CD4-positive, alpha-beta T cell treated with Interleukin-4 for 4 hours (primary cell): ENCODE data around the gene PILRA.

Experiments used
- DNase-seq: peaks from one replicate; pipeline ENCODE4 v3.0.0-alpha.2; 2020

Gene PILRA

GRCh38 chr7:100413889-100414288 lies 40.6 kb downstream of the PILRA start:
- DNase-seq: no peak

DNA sequence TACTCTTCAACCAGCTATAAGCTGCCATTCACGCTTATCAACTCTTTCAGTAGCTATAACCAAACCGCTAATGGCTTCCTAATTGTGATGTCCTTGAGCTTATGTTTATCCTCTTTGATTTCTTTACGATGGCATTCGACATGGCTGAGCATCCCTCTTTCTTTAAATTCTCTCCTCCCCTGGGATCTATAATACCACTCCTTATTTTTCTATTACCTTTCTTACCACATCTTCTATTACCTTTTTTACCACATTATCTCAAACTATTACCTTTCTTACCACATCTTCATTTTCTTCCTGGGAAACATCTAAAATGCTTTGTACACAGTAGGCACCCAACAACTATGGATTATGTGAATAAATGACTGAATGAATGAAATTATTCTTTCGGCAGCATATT lies 42.2 kb downstream of the PILRA start:
- no peak for DNase-seq

GRCh38 chr7:100418930-100419659 lies 45.8 kb downstream of the PILRA start:
- DNase-seq: no peak

DNA sequence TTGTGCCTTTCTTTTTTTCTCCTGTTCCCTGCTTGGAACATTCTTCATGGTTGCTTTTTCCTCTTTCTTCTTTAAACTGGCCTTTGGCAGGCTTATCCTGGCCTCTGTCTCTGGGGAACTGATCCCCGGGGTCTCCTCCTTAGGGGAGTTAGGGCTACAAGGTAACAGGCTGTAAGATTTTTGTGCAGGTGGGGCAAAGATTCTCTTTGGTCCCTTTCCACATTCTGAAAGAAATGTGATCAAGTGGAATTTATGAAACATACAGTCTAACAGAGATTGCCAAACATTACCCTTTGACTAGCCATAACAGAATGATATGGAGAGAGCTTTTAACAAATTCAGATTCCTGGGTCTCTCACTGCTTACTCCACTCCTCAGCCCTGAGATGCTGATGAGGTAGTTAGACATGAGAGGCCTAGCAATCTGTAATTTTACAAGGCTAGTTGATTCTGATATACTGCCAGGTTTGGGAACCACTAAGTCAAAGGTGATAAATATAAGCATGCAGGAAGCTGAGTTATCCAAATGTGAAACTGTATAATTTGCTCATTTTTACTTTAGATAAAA lies 46.5 kb downstream of the PILRA start:
- no peak for DNase-seq

- no peak for DNase-seq
Measured at GRCh38 chr7:100423315-100423714, 50.0 kb downstream of the PILRA start.

DNA sequence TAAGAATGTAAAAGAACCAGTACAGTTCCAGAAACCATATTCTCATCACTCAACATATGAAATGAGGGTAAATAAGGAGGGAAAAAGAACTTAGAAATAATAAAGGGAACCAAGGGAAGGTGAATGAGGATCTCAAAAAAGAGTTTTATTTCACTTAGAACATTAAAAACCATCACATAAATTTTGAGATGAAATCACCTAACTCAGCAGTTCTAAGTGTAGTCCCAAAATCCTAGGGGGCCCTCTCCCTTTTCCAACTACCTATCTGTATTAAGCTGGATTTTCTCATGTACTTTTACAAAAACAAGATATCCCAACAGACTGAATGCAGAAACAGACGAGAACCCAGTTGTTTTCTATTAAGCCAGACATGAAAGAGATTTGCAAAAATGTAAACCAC lies 52.1 kb downstream of the PILRA start:
- no peak for DNase-seq

DNA sequence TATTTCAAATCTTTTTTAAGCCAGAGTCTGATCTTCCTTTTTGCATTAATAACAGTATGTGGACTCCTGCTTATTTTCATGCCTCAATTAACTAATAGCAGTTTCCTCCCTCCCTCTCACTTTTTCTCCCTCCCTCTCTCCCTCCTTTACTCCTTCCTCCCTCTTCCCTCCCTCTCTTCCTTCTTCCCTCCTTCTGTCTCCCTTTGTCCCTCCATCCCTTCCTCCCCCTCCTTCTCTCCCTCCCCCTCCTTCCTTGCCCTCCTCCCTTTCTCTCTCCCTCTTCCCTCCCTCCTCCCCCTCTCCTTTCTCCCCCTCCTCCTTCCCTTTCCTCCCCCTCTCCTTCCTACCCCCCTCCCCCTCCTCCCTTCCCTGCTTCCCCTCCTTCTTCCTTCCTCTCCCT lies 53.2 kb downstream of the PILRA start:
- no peak for DNase-seq

DNA sequence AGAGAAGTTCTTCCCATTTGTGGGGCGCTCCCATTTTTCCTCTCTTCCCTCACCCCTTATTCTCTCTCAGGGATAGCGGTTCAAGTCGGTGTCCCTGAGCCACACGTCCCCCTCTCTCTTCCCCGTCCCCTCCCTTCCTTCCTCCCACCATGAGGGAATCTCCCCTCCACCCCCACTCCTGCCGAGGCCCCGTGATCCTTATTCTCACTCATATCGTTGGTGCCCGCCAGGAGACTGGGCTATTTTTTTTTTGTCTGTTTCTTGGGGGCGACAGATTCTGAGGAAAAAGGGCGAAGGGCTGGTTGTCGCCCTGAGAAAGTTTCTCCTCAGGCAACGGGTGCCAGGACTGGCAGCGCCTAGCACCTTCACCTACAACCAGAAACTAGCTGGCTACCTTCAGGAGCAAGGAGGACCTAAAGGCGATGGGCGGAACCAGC lies 54.5 kb downstream of the PILRA start:
- DNase-seq: no peak

DNA sequence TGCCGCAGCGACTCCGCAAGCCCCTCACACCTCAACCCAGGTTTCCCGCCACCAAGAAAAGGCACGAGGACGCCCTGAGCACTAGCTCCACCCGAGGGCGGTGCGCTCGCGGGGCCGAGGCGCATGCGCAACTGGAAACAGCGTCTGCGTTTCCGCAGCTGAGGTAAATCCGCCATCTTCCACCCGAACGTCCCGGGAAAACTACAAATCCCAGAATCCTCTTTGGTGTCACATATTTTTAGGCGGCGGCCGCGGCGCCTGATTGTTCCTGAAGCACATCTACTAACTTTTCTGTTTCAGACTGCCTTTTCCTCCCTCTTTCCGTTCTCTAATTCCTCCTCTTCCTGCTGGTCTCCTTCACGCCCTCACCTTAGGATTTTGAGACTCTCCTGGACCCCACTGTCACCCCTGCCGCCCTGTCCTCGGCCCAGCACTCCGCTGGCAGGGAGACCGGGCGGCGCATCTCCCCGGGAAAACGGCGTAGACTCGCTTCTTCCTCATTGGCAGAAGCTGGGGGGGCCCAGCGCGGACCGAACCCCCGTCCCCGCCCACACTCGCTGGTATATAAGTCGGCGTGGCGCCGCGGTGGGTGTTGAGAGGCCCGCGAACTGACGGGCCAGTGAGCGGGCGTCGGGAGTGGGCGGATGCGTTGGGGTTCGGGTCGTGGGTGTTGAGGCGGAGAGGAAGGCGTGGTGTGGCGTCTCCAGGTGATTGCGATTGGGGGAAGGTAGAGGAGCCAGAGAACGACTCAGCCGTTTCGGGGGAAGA lies 55.1 kb downstream of the PILRA start, which contains the start of gene ZCWPW1:
Gene ZCWPW1 (minus strand): TSS at position 505 of the 768 bp plus-strand sequence. CDS start 8,054 bp downstream, outside the sequence.
- DNase-seq: peak; percentile 98

- DNase-seq: peak; percentile 100
Measured at GRCh38 chr7:100428967-100429636, 55.8 kb downstream of the PILRA start.

DNA sequence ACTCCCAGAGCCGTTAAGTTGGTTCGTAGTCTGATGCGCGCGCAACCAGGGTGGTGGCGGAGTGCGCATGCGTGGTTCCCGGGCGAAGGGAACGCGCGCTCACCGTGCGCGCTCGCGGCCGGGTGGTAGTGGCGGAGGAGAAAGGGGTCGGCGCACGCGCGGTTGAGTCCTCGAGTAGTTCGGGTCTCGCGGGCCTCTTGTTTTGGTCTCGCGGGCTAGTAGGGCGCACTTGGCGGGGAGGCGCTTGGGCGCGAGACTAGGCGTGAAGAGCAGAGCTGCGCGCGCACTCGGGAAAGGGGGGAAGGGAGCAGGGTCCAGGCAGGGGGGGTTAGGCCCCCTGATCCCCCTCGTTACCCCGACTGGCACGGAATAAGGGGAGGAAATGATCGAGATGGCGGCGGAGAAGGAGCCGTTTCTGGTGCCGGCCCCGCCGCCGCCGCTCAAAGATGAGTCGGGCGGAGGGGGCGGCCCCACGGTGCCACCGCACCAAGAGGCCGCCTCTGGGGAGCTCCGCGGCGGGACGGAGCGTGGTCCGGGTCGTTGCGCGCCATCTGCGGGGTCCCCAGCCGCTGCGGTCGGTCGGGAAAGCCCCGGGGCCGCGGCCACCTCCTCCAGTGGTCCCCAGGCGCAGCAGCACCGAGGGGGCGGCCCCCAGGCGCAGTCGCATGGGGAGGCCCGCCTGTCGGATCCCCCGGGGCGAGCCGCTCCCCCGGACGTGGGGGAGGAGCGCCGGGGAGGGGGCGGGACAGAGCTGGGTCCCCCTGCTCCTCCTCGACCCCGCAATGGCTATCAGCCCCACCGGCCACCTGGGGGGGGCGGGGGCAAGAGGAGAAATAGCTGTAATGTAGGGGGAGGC lies 56.6 kb downstream of the PILRA start, which contains the start of gene MEPCE:
Gene MEPCE (plus strand): TSS at position 195 of the 856 bp plus-strand sequence. CDS start 188 bp downstream, at position 383.
- peak; percentile 94 for DNase-seq

GRCh38 chr7:100430493-100431285 lies 57.4 kb downstream of the PILRA start:
- DNase-seq: peak; percentile 24

DNA sequence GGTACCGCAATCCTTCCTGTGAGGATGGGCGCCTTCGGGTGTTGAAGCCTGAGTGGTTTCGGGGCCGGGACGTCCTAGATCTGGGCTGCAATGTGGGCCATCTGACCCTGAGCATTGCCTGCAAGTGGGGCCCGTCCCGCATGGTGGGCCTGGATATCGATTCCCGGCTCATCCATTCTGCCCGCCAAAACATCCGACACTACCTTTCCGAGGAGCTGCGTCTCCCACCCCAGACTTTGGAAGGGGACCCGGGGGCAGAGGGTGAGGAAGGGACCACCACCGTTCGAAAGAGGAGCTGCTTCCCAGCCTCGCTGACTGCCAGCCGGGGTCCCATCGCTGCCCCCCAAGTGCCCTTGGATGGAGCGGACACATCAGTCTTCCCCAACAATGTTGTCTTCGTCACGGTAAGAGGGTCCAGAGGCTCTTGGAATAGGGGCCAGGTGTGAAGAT lies 58.0 kb downstream of the PILRA start:
- no peak for DNase-seq

DNA sequence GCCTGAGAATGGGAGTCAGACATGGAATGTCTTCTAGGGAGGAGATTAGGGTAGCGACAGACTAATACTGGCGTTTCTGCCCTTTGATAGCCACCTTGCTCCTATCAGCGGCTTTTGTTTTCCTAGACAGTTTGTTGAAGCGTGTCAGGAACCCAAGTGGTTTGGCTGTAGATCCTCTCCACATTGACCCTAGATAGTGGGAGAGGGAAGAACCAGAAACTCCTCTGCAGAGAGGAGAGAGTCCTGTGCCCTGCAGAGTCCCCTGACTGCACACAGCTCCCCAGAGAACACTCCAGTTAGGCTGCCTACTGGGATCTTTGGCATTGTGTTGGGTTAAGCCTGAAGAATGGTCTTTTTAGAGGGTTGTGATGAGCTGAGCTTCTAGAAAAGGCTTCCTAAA lies 58.8 kb downstream of the PILRA start:
- DNase-seq: no peak

GRCh38 chr7:100432621-100433275 lies 59.5 kb downstream of the PILRA start:
- DNase-seq: no peak

GRCh38 chr7:100433276-100433591 lies 59.9 kb downstream of the PILRA start:
- no peak for DNase-seq

DNA sequence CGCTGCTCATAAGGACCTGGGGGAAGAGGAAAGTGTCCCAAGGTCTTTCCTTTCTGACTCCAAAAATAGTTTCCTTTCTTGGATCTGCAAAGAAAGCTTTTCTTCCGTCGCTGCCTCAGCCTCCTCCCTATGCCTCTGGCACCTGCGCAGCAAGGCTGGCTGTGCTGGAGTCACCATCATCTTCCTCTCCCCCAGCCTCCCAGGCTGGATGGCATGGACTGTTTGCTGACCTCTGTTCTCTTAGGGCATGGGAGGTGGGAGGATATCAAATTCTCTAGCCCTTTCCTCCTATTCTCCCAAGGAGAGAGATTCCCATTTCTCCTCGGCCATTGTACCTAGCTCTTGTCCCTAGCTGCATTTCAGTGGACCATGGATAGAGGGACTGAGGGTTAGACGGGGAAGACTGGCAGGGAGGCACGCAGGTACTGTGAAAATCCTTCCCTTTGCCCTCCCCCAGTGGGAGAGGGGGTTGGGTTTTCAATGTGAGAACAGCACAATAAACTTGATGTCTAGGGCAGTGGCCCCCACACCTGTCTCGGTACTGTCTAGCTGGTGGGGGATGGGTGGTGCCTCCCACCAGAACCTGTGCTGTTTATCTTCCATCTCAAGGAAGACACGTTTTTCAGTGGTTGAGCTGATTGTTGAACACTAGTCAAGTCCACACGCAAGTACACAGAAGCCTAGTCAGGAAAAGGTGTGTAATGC lies 60.5 kb downstream of the PILRA start:
- DNase-seq: no peak

- DNase-seq: no peak
Measured at GRCh38 chr7:100434297-100435144, 61.2 kb downstream of the PILRA start.
